K562 (cell line): ENCODE measurements around the gene IRGQ. TPM values are rescaled to one million over a fixed set of nuclear protein-coding genes. Genes with fewer than 3 reads are reported as not detected.

Experiments used
- ATAC-seq: fragments of 200-7000 bp; cut with Tn5 transposase; 3 replicates; pipeline ENCODE4 v1.9.1; 2020; ENCODE audit warnings: moderate library complexity
- BruUV-seq: library from RNA; stranded (reverse); fragments of 400-500 nt; replicated peaks from 2 replicates; lab custom pipeline; 2021; lab: Mats Ljungman, UMichigan
- CTCF ChIA-PET: fragments of 300-600 bp; formaldehyde crosslinking; extraction: SDS; loops from one replicate; lab custom pipeline; 2021; ENCODE audit warnings: low intra/inter-chr PET ratio; lab: Yijun Ruan, JAX
- POLR2A ChIA-PET: fragments of 300-600, 350-650 bp; sonication (Branson Sonifier 250); formaldehyde crosslinking; extraction: SDS; loops from one replicate; lab custom pipeline; 2021; ENCODE audit warnings: antibody characterized with exemption, inconsistent platforms; lab: Yijun Ruan, JAX
- DNase-seq, 4 experiments: peaks; one replicate each; pipeline versions ENCODE4 v3.0.0 to v3.0.0-alpha.2; 2011 to 2018; ENCODE audit warnings: low spot score in 3 of 4, mixed read lengths in 3 of 4; ENCODE audit errors: extremely low read depth in 1 of 4
- FAIRE-seq: peaks from 2 replicates; lab custom pipeline; 2011; peaks lifted over from hg19 to GRCh38; lab: Jason Lieb, UNC
- H2AFZ ChIP-seq: 2 replicates; pipeline ENCODE4 v1.6.0; 2011; ENCODE audit warnings: low read depth, low read length, control low read depth, inconsistent platforms
- H3K27ac ChIP-seq: fragments of 200-600 bp; 3 replicates; pipeline ENCODE4 v1.8.0; 2011; ENCODE audit warnings: low read depth, mild to moderate bottlenecking, control low read depth, inconsistent platforms, low read length, moderate library complexity, mixed read lengths; ENCODE audit errors: extremely low read depth
- H3K27me3 ChIP-seq, 2 experiments: fragments of 300-600 bp in 1 of 2; 2 replicates in 1 of 2; 3 replicates in 1 of 2; pipeline versions ENCODE4 v1.6.0 to v1.8.0; 2011; ENCODE audit warnings: inconsistent platforms in 2 of 2, low read length in 2 of 2, mild to moderate bottlenecking in 1 of 2, mixed read lengths in 1 of 2, moderate library complexity in 1 of 2; ENCODE audit not compliant: control insufficient read depth in 2 of 2, insufficient read depth in 2 of 2
- H3K36me3 ChIP-seq: fragments of 300-600 bp; 3 replicates; pipeline ENCODE4 v1.8.0; 2011; ENCODE audit warnings: mild to moderate bottlenecking, low read length, inconsistent platforms; ENCODE audit not compliant: control insufficient read depth, insufficient read depth
- H3K4me1 ChIP-seq, 2 experiments: fragments of 200-600 bp in 1 of 2; replicated peaks in 1 of 2; 2 replicates in 1 of 2; 3 replicates in 1 of 2; pipeline versions ENCODE4 v1.5.1 to v1.8.0; 2011; ENCODE audit warnings: inconsistent platforms in 2 of 2, low read length in 2 of 2, mild to moderate bottlenecking in 1 of 2, mixed read lengths in 1 of 2, moderate library complexity in 1 of 2; ENCODE audit not compliant: control insufficient read depth in 2 of 2, insufficient read depth in 2 of 2
- H3K4me2 ChIP-seq: 2 replicates; pipeline ENCODE4 v1.6.1; 2011; ENCODE audit warnings: low read length, control low read depth, inconsistent platforms, mixed read lengths; ENCODE audit not compliant: insufficient read depth
- H3K4me3 ChIP-seq: fragments of 200-600 bp; sonication (generic), shearing (Covaris generic); 2 replicates; pipeline ENCODE4 v1.5.1; 2016; ENCODE audit warnings: control low read depth, inconsistent platforms
- H3K79me2 ChIP-seq: fragments of 200-600 bp; 3 replicates; pipeline ENCODE4 v1.8.0; 2011; ENCODE audit warnings: low read length, inconsistent platforms; ENCODE audit not compliant: control insufficient read depth, insufficient read depth
- H3K9ac ChIP-seq, 2 experiments: 2 replicates each; pipeline versions ENCODE4 v1.6.0 to v1.6.1; 2011; ENCODE audit warnings: low read depth in 2 of 2, low read length in 2 of 2, control low read depth in 1 of 2, inconsistent platforms in 1 of 2, mild to moderate bottlenecking in 1 of 2, mixed read lengths in 1 of 2; ENCODE audit not compliant: insufficient read depth in 1 of 2
- H3K9me1 ChIP-seq: one replicate; pipeline ENCODE4 v1.6.0; 2011; ENCODE audit warnings: inconsistent platforms, mild to moderate bottlenecking, low read length, moderate library complexity; ENCODE audit not compliant: control insufficient read depth, insufficient read depth
- H3K9me3 ChIP-seq: replicated peaks from 2 replicates; pipeline ENCODE4 v1.5.1; 2011; ENCODE audit warnings: low read depth, low read length, inconsistent platforms; ENCODE audit not compliant: control insufficient read depth, insufficient read depth
- H4K20me1 ChIP-seq: replicated peaks from 2 replicates; pipeline ENCODE4 v1.6.1; 2011; ENCODE audit warnings: low read length, inconsistent platforms, mixed read lengths; ENCODE audit not compliant: control insufficient read depth, insufficient read depth
- BRD4 ChIP-seq: fragments of 200-600 bp; sonication (generic); IDR thresholded peaks from 2 replicates; pipeline ENCODE4 v1.6.1; 2017; ENCODE audit warnings: inconsistent platforms
- CREM ChIP-seq: IDR thresholded peaks from 2 replicates; pipeline ENCODE4 v1.6.1; 2014; ENCODE audit warnings: antibody characterized with exemption, low read depth
- L3MBTL2 ChIP-seq: fragments of 450-650 bp; IDR thresholded peaks from 2 replicates; pipeline ENCODE4 v1.6.1; 2016; ENCODE audit warnings: mild to moderate bottlenecking, moderate library complexity
- MCM7 ChIP-seq, 2 experiments: fragments of 450-650 bp; IDR thresholded peaks; 2 replicates each; pipeline ENCODE4 v1.6.1; 2016 to 2018
- PCBP2 ChIP-seq: fragments of 200-400 bp; formaldehyde crosslinking; IDR thresholded peaks from 2 replicates; pipeline ENCODE4 v1.6.1; 2018; ENCODE audit warnings: low read length, low read depth, mild to moderate bottlenecking, moderate library complexity; ENCODE audit not compliant: poor library complexity, severe bottlenecking
- ZNF316 ChIP-seq: fragments of 450-650 bp; IDR thresholded peaks from 2 replicates; pipeline ENCODE4 v1.6.1; 2016
- WGBS: fragments of 100-300 bp; shearing (Covaris generic); methylation state at CpG from one replicate; pipeline ENCODE4 v1.1.6; 2016; ENCODE audit warnings: low coverage, mixed read lengths; ENCODE audit not compliant: insufficient coverage; ENCODE audit errors: missing lambda C conversion rate; 5-methylcytosine and 5-hydroxymethylcytosine counted together
- in situ Hi-C: fragments of 300-500 bp; cut with MboI; formaldehyde crosslinking; loops from 4 replicates; pipeline ENCODE4 v1.15.0; 2018; ENCODE audit warnings: inconsistent platforms, mixed read lengths
- intact Hi-C: fragments of 100-400 bp; cut with micrococcal nuclease; formaldehyde crosslinking; loops from 2 replicates; pipeline ENCODE4 v1.14.2; 2022
- polyA plus RNA-seq, 8 experiments: library from polyadenylated mRNA; depleted of rRNA in 4 of 8; stranded (reverse) in 5 of 8; unstranded in 3 of 8; fragments of >200 nt; fragmentation: Nextera tagmentation in 2 of 8; fragmentation: Illumina TruSeq in 1 of 8; extraction: Ambion mirVana in 2 of 8; extraction: Trizol in 1 of 8; gene quantifications; 2 replicates each; pipeline versions ENCODE4 v1.2.1 to v1.2.3, GENCODE V29; 2011 to 2014; ENCODE audit warnings: inconsistent platforms in 1 of 8, missing spikeins in 1 of 8
- total RNA-seq, 7 experiments: library from RNA; depleted of rRNA in 6 of 7; stranded (reverse); fragments of >200 nt in 6 of 7; fragmentation: Illumina TruSeq in 2 of 7; extraction: Trizol in 2 of 7; gene quantifications; 2 replicates each; pipeline versions ENCODE4 v1.2.1 to v1.2.3, GENCODE V29; 2011 to 2021; ENCODE audit warnings: low replicate concordance in 1 of 7
- TF ChIP-seq, protein P1 (sequence below), 3 experiments: fragments of 200-800 bp in 1 of 3; fragments of 250-450 bp in 1 of 3; fragments of 450-650 bp in 1 of 3; sonication (Bioruptor Pico) in 1 of 3; sonication (Bioruptor generic) in 1 of 3; formaldehyde crosslinking in 1 of 3; IDR thresholded peaks; 2 replicates each; pipeline versions ENCODE4 v1.6.1 to v1.8.0; 2016 to 2022; ENCODE audit warnings: mild to moderate bottlenecking in 2 of 3, missing genetic modification characterization in 2 of 3, missing compliant biosample characterization in 1 of 3, moderate library complexity in 1 of 3
- TF ChIP-seq, protein P2 (sequence below): sonication (generic); formaldehyde crosslinking; IDR thresholded peaks from 2 replicates; pipeline ENCODE4 v1.8.1; 2023; ENCODE audit warnings: mild to moderate bottlenecking, missing genetic modification reagents, moderate library complexity
- TF ChIP-seq, protein P3 (sequence below): sonication (generic); formaldehyde crosslinking; IDR thresholded peaks from 2 replicates; pipeline ENCODE4 v1.8.0; 2022; ENCODE audit warnings: mild to moderate bottlenecking, low read depth, missing genetic modification reagents
- TF ChIP-seq, protein P4 (sequence below): fragments of 450-650 bp; IDR thresholded peaks from 2 replicates; pipeline ENCODE4 v1.6.1; 2018; ENCODE audit not compliant: partially characterized antibody
- TF ChIP-seq, protein P5 (sequence below): sonication (generic); formaldehyde crosslinking; IDR thresholded peaks from 2 replicates; pipeline ENCODE4 v1.8.1; 2023; ENCODE audit warnings: mild to moderate bottlenecking, missing genetic modification reagents

IRGQ gene
- total and polyA plus RNA-seq, 9 of the 15 experiments (the other 6 are each of a cell fraction or from before 2014, with no cell fraction given): 3.5 to 19.2 (median 7.9) TPM

DNA sequence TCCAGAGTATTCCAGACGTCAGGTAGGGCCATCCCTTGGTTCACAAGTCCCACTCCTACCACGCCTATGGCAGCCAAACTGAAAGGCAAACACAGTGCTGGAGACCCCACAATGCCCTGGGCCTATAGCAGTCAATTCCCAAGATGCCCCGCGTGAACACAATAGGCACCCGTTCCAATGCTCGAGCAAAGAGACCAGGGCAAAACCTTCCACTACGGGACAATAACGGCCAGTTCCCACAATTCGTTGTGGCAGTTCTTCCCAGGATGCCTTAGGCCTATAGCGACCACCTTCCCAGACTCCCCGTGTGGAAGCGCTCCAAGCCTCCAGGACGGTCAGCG lies 23.0 kb upstream of the IRGQ start:
- ATAC-seq: peak; percentile 62
- TSS peak; percentile 85 for BruUV-seq
- POLR2A ChIA-PET: interaction anchor here (0.6 to 6.0 kb wide), 3 partner anchors 14 to 94 kb away, joined by 3 to 35 read pairs (median 3); partner anchors contain the start of gene IRGQ
- peak overlapping the region; percentile 99 for H3K27ac ChIP-seq
- peaks cover 49% of the 10 kb centered on the region for H3K79me2 ChIP-seq
- H4K20me1 ChIP-seq: no peaks in the 10 kb centered on the region
- peaks cover 6% of the 10 kb centered on the region; the same call in 2 of the 3 replicates for H3K36me3 ChIP-seq
- H3K4me1 ChIP-seq: peaks cover 41 to 64% of the 10 kb centered on the region in 2 experiments
- H3K9me1 ChIP-seq: no peaks in the 10 kb centered on the region
- intact Hi-C loops: no loop called here
- peak overlapping the region; percentile 57 for H3K4me3 ChIP-seq
- peak in 2 of 4 experiments; percentile 61 to 77 for DNase-seq
- under 1% methylated on average over 14 of the region's 14 CpGs for WGBS
- CTCF ChIA-PET: no interaction called here
- no peaks in the 10 kb centered on the region for H3K9me3 ChIP-seq
- no peaks in the 10 kb centered on the region for H3K27me3 ChIP-seq
- peak; percentile 89 for FAIRE-seq
- in situ Hi-C loops: no loop called here
- H3K4me2 ChIP-seq: peak overlapping the region; percentile 100
- H3K9ac ChIP-seq: peak overlapping the region; percentile 94 to 98
- H2AFZ ChIP-seq: peak overlapping the region; percentile 100
- TF ChIP-seq L3MBTL2 (no peak), CREM (no peak), PCBP2 (no peak), ZNF316 (no peak), MCM7 (IDR thresholded peaks at IDR 0.05) (no peak), BRD4 (no peak)
- TF ChIP-seq, protein P1, sequence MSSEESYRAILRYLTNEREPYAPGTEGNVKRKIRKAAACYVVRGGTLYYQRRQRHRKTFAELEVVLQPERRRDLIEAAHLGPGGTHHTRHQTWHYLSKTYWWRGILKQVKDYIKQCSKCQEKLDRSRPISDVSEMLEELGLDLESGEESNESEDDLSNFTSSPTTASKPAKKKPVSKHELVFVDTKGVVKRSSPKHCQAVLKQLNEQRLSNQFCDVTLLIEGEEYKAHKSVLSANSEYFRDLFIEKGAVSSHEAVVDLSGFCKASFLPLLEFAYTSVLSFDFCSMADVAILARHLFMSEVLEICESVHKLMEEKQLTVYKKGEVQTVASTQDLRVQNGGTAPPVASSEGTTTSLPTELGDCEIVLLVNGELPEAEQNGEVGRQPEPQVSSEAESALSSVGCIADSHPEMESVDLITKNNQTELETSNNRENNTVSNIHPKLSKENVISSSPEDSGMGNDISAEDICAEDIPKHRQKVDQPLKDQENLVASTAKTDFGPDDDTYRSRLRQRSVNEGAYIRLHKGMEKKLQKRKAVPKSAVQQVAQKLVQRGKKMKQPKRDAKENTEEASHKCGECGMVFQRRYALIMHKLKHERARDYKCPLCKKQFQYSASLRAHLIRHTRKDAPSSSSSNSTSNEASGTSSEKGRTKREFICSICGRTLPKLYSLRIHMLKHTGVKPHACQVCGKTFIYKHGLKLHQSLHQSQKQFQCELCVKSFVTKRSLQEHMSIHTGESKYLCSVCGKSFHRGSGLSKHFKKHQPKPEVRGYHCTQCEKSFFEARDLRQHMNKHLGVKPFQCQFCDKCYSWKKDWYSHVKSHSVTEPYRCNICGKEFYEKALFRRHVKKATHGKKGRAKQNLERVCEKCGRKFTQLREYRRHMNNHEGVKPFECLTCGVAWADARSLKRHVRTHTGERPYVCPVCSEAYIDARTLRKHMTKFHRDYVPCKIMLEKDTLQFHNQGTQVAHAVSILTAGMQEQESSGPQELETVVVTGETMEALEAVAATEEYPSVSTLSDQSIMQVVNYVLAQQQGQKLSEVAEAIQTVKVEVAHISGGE (CRISPR knock-in tag; IDR thresholded peaks at IDR 0.05): no peak
- TF ChIP-seq, protein P2, sequence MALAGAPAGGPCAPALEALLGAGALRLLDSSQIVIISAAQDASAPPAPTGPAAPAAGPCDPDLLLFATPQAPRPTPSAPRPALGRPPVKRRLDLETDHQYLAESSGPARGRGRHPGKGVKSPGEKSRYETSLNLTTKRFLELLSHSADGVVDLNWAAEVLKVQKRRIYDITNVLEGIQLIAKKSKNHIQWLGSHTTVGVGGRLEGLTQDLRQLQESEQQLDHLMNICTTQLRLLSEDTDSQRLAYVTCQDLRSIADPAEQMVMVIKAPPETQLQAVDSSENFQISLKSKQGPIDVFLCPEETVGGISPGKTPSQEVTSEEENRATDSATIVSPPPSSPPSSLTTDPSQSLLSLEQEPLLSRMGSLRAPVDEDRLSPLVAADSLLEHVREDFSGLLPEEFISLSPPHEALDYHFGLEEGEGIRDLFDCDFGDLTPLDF (CRISPR knock-in tag): no peak
- TF ChIP-seq, protein P3, sequence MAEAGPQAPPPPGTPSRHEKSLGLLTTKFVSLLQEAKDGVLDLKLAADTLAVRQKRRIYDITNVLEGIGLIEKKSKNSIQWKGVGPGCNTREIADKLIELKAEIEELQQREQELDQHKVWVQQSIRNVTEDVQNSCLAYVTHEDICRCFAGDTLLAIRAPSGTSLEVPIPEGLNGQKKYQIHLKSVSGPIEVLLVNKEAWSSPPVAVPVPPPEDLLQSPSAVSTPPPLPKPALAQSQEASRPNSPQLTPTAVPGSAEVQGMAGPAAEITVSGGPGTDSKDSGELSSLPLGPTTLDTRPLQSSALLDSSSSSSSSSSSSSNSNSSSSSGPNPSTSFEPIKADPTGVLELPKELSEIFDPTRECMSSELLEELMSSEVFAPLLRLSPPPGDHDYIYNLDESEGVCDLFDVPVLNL: no peak
- TF ChIP-seq, protein P4, sequence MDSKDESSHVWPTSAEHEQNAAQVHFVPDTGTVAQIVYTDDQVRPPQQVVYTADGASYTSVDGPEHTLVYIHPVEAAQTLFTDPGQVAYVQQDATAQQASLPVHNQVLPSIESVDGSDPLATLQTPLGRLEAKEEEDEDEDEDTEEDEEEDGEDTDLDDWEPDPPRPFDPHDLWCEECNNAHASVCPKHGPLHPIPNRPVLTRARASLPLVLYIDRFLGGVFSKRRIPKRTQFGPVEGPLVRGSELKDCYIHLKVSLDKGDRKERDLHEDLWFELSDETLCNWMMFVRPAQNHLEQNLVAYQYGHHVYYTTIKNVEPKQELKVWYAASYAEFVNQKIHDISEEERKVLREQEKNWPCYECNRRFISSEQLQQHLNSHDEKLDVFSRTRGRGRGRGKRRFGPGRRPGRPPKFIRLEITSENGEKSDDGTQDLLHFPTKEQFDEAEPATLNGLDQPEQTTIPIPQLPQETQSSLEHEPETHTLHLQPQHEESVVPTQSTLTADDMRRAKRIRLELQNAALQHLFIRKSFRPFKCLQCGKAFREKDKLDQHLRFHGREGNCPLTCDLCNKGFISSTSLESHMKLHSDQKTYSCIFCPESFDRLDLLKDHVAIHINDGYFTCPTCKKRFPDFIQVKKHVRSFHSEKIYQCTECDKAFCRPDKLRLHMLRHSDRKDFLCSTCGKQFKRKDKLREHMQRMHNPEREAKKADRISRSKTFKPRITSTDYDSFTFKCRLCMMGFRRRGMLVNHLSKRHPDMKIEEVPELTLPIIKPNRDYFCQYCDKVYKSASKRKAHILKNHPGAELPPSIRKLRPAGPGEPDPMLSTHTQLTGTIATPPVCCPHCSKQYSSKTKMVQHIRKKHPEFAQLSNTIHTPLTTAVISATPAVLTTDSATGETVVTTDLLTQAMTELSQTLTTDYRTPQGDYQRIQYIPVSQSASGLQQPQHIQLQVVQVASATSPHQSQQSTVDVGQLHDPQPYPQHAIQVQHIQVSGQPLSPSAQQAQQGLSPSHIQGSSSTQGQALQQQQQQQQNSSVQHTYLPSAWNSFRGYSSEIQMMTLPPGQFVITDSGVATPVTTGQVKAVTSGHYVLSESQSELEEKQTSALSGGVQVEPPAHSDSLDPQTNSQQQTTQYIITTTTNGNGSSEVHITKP: no peak
- TF ChIP-seq, protein P5, sequence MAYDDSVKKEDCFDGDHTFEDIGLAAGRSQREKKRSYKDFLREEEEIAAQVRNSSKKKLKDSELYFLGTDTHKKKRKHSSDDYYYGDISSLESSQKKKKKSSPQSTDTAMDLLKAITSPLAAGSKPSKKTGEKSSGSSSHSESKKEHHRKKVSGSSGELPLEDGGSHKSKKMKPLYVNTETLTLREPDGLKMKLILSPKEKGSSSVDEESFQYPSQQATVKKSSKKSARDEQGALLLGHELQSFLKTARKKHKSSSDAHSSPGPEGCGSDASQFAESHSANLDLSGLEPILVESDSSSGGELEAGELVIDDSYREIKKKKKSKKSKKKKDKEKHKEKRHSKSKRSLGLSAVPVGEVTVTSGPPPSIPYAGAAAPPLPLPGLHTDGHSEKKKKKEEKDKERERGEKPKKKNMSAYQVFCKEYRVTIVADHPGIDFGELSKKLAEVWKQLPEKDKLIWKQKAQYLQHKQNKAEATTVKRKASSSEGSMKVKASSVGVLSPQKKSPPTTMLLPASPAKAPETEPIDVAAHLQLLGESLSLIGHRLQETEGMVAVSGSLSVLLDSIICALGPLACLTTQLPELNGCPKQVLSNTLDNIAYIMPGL (CRISPR knock-in tag): no peak
